NCI-H2227 (cell line): ENCODE measurements around the gene SLC19A1.

Source experiments
- DNase-seq: peaks from one replicate; lab custom pipeline; 2025; ENCODE audit not compliant: unreplicated experiment; lab: John Stamatoyannopoulos, UW

SLC19A1 gene

GRCh38 chr21:45558044-45558721, 15.9 kb upstream of the SLC19A1 start:
- DNase-seq: no peak

- DNase-seq: no peak
Measured at GRCh38 chr21:45557616-45558043, 15.4 kb upstream of the SLC19A1 start.

GRCh38 chr21:45556645-45557615, 14.7 kb upstream of the SLC19A1 start:
- no peak for DNase-seq

GRCh38 chr21:45556302-45556644, 14.0 kb upstream of the SLC19A1 start:
- no peak for DNase-seq

- DNase-seq: peak; percentile 92
Measured at GRCh38 chr21:45555557-45556301, 13.5 kb upstream of the SLC19A1 start.

GRCh38 chr21:45555251-45555556, 13.0 kb upstream of the SLC19A1 start:
- no peak for DNase-seq

- peak; percentile 87 for DNase-seq
Measured at GRCh38 chr21:45554477-45555175, 12.4 kb upstream of the SLC19A1 start.

GRCh38 chr21:45552696-45553391, 10.6 kb upstream of the SLC19A1 start:
- no peak for DNase-seq

GRCh38 chr21:45551783-45552695, 9.8 kb upstream of the SLC19A1 start:
- DNase-seq: no peak

- no peak for DNase-seq
Measured at GRCh38 chr21:45551316-45551715, 9.1 kb upstream of the SLC19A1 start.

GRCh38 chr21:45550522-45551210, 8.4 kb upstream of the SLC19A1 start:
- no peak for DNase-seq

GRCh38 chr21:45549626-45550463, 7.6 kb upstream of the SLC19A1 start:
- DNase-seq: no peak

- peak; percentile 33 for DNase-seq
Measured at GRCh38 chr21:45548711-45549491, 6.7 kb upstream of the SLC19A1 start.

- no peak for DNase-seq
Measured at GRCh38 chr21:45547545-45547900, 5.3 kb upstream of the SLC19A1 start.

- no peak for DNase-seq
Measured at GRCh38 chr21:45546636-45547544, 4.7 kb upstream of the SLC19A1 start.
